NCI-H2227 (cell line): Measurements from ENCODE around the gene CDH12.
"Not testable (repeated sequence)": the region's sequence is repeated elsewhere in the genome, so short reads cannot be mapped to it uniquely, and the experiment has no call there.

Experiments used
- DNase-seq: peaks from one replicate; lab custom pipeline; 2025; ENCODE audit not compliant: unreplicated experiment; lab: John Stamatoyannopoulos, UW

The CDH12 gene

DNA sequence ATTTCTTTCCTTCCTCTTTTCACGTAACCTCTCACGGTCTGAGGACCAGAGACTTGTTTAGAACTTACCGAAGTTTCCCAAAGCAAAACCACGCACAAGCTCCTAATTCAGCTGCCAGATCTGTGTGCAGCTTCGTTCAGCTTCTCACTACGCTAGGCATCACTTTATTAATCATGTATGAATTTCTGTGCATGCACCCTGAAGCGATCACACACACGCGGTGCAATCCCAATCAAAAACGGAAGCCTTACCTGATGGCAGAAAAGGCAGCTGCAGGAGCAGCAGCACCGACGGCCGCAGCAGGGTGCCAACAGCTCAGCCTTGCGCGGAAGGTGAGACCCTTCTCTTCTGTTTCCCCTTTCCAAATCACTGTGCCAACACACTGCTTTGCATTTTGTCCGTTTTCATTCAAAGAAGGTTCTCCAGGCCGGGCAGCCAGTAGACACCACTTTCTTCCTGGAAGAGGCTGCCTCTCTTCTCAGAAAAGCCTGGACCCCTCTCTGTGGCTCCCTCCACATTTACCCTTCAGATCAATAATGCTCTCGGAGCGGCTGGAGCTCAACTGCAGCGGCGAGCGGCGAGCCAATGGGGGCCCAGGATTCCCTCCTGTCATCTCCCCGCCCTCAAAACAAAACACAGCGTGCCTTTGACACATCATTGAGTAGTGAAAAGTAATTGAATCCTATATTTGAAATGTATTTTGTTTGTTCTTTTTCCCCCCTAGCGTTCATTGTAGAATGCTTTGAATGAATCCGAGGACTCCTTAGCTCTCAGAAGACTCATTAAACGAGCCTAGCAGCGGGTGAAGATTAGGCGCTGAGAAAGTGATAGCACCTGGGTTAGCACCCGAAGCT, at the start of gene CDH12:
Gene CDH12 (minus strand): TSS at position 538 of the 854 bp plus-strand sequence.
- DNase-seq: peak; percentile 83

DNA sequence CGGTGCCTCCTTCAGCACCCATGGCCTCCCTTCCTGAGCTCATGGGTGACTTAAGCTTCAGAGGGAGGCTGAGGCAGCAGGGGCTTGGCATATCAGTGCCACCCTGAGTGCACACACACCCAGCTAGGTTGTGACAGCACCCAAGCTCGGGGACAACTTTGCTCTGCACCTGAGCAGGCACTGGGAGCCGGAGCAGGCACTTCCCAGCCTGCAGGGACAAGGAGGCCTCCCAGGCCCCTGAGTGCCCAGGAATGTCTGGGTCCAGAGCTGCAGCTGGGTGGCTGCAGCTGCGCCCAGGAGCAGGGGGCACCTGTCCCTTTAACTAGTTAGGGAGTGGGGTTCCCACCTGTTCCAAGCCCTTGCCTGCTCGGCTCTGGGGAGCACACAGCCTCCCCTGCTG, 48.7 kb upstream of the CDH12 start:
- DNase-seq: no peak

DNA sequence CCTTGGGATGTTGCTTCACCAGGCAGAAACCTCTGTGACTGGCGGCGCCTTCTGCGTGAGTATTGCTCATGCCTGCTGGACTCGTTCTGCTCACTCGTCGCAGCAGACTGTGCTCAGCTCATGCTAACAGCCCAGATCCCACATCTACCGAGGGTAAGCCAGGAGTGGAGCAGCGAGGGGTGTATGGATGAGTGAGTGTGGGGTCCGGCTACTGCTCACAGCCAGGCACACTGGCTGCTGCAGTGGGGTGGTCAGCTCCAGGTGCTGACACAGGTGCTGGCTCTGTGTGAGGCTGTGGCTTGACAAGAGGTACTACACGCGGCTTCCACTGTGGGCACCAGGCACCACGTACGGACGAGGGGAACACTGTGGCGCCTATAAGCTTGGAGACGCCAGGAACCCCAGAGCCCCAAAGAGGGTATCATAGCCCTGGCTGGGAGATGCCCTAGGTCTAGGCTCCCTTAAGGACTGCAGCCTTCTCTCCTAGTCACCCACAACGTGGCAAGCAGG, 47.7 kb upstream of the CDH12 start:
- no peak for DNase-seq

- no peak for DNase-seq
These were observed 46.2 kb upstream of the CDH12 start for GRCh38 chr5:22899341-22899740.

DNA sequence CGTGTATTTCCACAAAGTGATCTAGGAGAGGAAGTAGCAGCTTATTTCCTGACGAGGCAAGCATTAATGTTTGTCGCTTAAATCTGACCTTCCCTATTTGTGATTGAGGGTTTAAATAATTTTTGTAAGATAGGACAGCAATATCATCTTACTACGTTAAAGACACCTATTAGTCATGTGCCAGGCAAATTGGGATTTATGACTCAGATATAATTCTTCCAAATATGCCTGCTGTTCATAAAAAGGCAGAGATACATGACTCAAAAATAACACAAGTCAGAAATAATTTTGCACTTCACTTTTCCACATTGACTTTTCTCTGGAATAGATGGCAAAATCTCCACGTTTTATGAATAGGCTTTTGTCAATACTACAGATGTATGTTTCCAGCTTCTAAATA, 43.0 kb upstream of the CDH12 start:
- no peak for DNase-seq

DNA sequence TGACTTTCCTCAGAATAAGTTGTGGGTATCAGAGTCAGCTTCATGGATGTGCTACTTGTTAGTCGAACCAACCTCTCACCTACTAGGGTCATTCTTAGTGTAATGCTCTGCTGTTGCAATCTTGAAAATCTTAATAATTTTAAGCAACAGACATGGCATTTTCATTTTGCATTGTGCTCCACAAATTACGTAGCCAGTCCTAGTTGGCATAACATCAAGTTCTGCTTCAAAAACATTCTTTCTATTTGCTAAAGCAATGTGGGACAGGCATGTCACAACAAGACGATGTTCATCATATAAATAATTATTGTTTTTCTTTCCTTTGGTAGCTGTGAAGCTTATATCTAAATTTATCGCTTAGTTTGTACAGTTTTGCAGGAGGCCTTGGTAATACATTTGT, 39.3 kb upstream of the CDH12 start:
- DNase-seq: no peak

DNA sequence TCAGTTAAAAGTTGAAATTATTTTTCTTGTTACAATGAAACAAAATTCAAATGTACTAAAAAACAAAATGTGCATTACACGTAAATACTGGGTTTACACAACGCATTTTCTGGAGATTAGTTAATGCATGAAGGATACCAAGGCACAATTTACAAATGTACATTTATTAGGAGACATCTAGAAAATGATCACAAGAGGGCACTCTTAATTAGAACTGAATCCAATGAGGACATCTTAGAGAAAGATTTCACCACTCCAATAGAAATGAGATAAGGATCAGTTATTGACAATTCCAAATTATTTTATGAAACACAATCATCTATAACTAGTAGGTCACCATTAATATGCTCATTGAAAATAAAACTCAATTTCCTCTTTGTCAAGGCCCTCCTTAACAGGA, 36.6 kb upstream of the CDH12 start:
- no peak for DNase-seq

DNA sequence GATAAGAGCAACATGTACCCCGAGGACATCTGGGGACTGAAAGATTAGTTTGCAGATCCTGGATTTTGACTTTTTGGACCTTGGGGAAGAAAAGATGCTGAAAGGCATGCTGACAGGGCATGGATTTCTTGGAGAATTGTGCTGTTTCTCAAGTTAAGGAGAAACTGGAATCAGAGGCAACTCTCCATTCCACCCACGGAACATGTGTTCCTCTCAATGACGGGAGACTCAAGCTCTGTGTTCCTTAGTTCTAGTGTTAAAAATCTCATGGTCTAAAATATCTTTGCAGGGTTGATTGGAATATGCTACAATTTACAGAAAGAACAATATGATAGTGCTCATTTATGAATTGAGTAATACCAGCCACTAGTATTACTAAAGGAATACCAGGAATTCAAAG, 34.4 kb upstream of the CDH12 start:
- no peak for DNase-seq

- not testable (repeated sequence) for DNase-seq
These were observed 5.8 kb upstream of the CDH12 start for GRCh38 chr5:22858911-22859310.

DNA sequence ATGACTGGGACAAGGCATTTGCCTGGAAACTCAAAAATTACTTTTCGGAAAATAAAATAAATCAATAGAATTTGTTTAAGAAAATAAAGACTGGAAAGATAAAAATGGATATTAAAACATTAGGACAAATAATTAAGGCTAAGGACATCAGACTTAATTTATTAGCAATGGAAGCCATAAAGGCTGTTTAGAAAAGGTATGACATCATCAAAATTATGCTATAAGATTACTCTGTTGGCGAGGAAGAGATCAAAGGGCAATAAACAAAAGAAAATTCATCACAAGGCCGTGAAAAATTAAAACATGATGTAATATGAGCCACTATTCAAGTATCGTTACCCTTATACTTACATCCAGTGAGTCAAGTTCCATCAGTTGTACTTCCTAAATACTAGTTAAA, 2.7 kb upstream of the CDH12 start:
- no peak for DNase-seq

GRCh38 chr5:22850981-22851380, 2.2 kb downstream of the CDH12 start:
- no peak for DNase-seq

- DNase-seq: no peak
These were observed 6.5 kb downstream of the CDH12 start for GRCh38 chr5:22846693-22847092.

DNA sequence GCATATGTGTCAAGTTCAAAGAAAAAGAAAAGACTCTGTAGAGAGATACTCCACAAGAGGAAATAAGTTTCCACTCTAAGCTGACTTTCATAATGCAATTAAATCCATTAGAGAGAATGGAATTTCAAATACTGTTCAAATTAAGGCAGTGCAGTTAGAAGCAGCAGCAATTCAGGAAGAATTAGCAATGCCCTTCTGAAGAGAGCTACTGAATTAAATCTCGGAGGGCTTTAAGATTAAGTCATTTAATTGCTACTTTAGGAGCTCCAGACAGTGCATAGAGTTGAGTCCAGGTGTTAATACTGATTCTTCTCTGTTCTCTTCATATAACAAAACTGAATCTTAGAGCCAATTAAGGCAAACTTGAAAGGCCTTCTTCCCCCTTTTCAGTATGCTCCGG, 8.5 kb downstream of the CDH12 start:
- no peak for DNase-seq

- DNase-seq: peak; percentile 32
These were observed 9.0 kb downstream of the CDH12 start for GRCh38 chr5:22844155-22844554.

- DNase-seq: no peak
These were observed 10.6 kb downstream of the CDH12 start for GRCh38 chr5:22842574-22842973.

DNA sequence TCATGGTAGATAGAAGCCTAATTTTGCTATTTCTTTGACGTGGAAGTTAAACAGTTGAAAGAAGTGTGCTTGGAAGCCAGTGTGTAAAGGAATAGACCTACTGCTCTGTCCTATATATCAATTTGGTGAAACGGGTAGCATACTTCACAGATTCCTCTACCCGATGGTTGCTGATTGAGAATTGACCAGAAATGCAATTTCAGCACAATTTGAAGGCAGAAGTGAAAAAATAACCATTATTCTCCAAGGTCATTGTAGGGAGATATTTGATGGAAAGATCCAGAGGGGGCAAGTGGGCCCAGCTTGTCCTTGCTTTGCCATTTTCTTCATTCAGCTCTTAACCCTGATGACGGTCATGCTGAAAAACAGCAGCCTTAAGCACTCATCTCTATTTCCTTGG, 15.3 kb downstream of the CDH12 start:
- DNase-seq: no peak

DNA sequence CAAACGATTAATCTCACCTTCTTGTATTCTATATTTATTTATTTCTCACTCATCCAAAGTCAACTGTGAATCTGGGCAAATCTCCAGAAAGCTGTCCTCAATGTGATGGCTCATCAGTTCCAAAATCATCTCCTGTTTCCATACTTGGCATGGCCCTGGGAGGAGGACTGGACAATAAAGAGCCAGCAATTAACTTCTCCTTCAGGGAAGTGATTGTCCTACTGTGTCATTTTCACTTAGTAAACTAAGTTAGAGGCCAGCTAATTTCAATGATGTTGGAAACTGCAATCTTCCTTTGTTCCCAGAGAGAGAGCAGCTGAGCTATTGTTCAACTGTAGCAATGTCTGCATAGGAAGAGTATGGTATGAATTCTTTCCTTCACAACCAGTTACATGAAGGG, 17.5 kb downstream of the CDH12 start:
- DNase-seq: peak; percentile 82

DNA sequence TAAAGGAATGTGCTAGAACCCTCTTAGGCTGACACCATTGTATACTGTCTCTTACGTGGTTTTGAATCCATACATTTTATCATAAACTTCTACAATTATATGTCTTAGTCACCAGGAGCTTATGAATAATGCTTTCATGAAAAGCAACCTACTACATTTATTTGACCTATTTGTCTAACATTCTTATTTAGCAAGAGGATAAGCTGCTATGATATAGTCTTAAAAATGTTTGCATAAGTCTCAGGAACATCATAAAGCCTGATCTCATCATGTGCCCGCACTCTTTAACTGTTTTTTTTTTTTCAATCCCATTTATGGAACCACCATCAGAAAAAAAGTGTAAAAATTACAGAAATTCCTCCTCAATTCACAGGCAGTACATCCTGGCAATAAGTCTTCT, 59.7 kb downstream of the CDH12 start:
- no peak for DNase-seq

DNA sequence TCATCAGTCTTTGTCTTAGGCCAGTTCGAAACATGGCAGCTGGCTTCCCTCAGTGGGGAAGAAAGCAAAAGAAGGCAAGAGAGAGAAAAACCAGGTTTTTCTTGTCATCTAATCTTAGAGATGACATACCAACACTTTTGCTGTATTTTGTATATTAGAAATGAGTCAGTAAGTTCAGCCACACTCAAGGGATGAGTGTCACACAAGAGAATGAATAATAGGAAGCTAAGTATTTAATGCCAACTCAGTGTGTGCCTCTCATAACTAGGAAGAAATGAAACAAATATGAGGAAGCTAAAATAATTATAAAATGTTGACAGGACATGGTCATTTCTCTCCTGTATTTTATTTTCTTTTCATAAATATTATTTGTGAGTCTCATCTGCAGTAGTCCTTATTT, 65.3 kb downstream of the CDH12 start:
- no peak for DNase-seq

- DNase-seq: no peak
These were observed 65.7 kb downstream of the CDH12 start for GRCh38 chr5:22787398-22787797.

DNA sequence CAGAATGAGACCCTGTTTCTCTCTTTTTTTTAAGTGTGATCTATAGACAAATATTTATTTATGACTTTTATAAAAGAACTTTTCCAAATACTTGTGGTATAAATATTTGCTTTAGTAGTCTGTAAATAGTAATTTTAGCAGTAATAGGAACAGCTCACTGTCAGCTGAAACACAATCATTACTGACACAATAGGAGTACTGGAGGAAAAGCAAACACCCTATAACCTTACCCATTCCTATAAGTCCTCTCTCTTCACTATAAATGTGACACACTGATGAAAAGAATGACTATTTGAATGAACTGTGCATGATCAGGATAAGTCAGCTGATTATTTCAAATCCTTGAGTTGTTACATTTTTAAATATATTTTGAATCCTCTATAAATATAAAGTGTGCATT, 72.4 kb downstream of the CDH12 start:
- no peak for DNase-seq

DNA sequence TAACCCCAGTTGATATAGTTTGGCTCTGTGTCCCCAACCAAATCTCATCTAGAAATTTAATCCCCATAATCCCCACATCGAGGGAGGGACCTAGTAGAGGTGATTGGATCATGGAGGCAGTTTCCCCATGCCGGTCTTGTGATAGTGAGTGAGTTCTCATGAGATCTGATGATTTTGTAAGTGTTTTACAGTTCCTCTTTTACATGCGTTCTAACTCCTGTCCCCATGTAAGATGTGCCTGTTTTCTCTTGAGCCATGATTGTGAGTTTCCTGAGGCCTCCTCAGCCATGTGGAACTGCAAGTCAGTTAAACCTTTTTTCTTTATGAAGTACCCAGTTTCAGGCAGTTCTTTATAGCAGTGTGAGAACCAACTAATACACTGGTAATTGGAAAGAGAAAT, 73.6 kb downstream of the CDH12 start:
- no peak for DNase-seq

GRCh38 chr5:22776285-22776684, 76.9 kb downstream of the CDH12 start:
- no peak for DNase-seq
